Loucy (cell line): ENCODE measurements around the gene CACNA1D.

Experiments used
- H2AFZ ChIP-seq: fragments of 200-600 bp; sonication (generic); 2 replicates; pipeline ENCODE4 v1.6.0; 2016; ENCODE audit warnings: antibody characterized with exemption, mild to moderate bottlenecking, low read length, moderate library complexity
- H3F3A ChIP-seq: fragments of 200-600 bp; 2 replicates; pipeline ENCODE4 v1.6.0; 2016; ENCODE audit warnings: antibody characterized with exemption, low read depth, mild to moderate bottlenecking
- H3K27me3 ChIP-seq: fragments of 200-600 bp; sonication (generic); 2 replicates; pipeline ENCODE4 v1.6.1; 2014; ENCODE audit warnings: low read length, mild to moderate bottlenecking; ENCODE audit not compliant: insufficient read depth, poor library complexity, severe bottlenecking
- H3K36me3 ChIP-seq: fragments of 200-600 bp; sonication (generic); 2 replicates; pipeline ENCODE4 v1.6.1; 2016; ENCODE audit warnings: low read length; ENCODE audit not compliant: insufficient read depth
- H3K4me1 ChIP-seq: fragments of 200-600 bp; sonication (generic); 2 replicates; pipeline ENCODE4 v1.5.1; 2014; ENCODE audit warnings: low read length, mild to moderate bottlenecking; ENCODE audit not compliant: insufficient read depth, poor library complexity, severe bottlenecking
- H3K4me2 ChIP-seq: fragments of 200-600 bp; sonication (generic); 2 replicates; pipeline ENCODE4 v1.6.0; 2014; ENCODE audit warnings: antibody characterized with exemption, low read length, low read depth, mild to moderate bottlenecking; ENCODE audit not compliant: poor library complexity, severe bottlenecking
- H3K4me3 ChIP-seq: fragments of 200-600 bp; sonication (generic); 2 replicates; pipeline ENCODE4 v1.5.1; 2014; ENCODE audit warnings: low read length, mild to moderate bottlenecking, mixed read lengths; ENCODE audit not compliant: poor library complexity, severe bottlenecking
- H3K79me2 ChIP-seq: fragments of 200-600 bp; sonication (generic); 2 replicates; pipeline ENCODE4 v1.6.1; 2014; ENCODE audit warnings: low read length; ENCODE audit not compliant: insufficient read depth
- H3K9ac ChIP-seq: fragments of 200-600 bp; sonication (generic); 2 replicates; pipeline ENCODE4 v1.6.0; 2014; ENCODE audit warnings: mild to moderate bottlenecking, low read depth, low read length, moderate library complexity; ENCODE audit not compliant: poor library complexity, severe bottlenecking
- H3K9me2 ChIP-seq: fragments of 200-600 bp; sonication (generic); replicated peaks from 2 replicates; pipeline ENCODE4 v1.6.1; 2016; ENCODE audit warnings: low read depth, low read length, mixed read lengths
- H3K9me3 ChIP-seq: fragments of 200-600 bp; sonication (generic); 2 replicates; pipeline ENCODE4 v1.6.1; 2014; ENCODE audit warnings: mild to moderate bottlenecking, antibody characterized with exemption, low read length, low read depth; ENCODE audit not compliant: insufficient read depth
- H4K20me1 ChIP-seq: fragments of 200-600 bp; sonication (generic); 2 replicates; pipeline ENCODE4 v1.6.0; 2014; ENCODE audit warnings: antibody characterized with exemption, low read length, mild to moderate bottlenecking; ENCODE audit not compliant: insufficient read depth, poor library complexity, severe bottlenecking
- EZH2phosphoT487 ChIP-seq: fragments of 200-600 bp; IDR thresholded peaks from 2 replicates; pipeline ENCODE4 v1.6.1; 2018; ENCODE audit warnings: antibody characterized with exemption, mild to moderate bottlenecking, moderate library complexity, borderline replicate concordance
- TF ChIP-seq, protein P1 (sequence below): fragments of 200-600 bp; sonication (generic); conservative IDR thresholded peaks from 2 replicates; pipeline ENCODE4 v1.5.1; 2014; ENCODE audit warnings: mild to moderate bottlenecking, antibody characterized with exemption, low read length

The CACNA1D gene

DNA sequence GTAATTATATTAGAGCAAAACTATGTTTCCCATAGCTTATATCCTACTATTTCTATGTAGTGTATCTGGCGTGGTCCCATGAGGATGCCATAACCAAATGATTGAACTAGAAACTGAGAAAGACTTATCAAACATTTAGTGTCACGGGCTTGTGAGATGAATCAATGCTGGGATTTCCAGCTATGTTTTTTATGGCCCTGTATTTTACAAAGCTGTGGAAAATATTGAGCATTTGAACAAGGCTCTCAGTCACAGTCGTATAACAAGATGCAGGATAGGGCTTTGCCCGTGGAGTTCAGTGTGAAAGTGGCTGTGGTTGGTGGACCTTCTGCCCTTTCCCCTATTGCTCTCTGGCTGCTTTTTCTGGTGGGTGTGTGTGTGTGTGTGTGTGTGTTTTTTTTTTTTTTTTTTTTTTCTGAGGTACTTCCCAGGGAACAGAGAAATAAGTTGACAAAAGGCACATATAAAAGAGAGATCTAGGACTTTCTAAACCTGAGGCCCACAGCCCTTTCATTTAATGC, 60.7 kb downstream of the CACNA1D start:
- H3K79me2 ChIP-seq, result no peaks in the 10 kb centered on the region
- TF ChIP-seq EZH2phosphoT487, result no peak
- TF ChIP-seq, protein P1, sequence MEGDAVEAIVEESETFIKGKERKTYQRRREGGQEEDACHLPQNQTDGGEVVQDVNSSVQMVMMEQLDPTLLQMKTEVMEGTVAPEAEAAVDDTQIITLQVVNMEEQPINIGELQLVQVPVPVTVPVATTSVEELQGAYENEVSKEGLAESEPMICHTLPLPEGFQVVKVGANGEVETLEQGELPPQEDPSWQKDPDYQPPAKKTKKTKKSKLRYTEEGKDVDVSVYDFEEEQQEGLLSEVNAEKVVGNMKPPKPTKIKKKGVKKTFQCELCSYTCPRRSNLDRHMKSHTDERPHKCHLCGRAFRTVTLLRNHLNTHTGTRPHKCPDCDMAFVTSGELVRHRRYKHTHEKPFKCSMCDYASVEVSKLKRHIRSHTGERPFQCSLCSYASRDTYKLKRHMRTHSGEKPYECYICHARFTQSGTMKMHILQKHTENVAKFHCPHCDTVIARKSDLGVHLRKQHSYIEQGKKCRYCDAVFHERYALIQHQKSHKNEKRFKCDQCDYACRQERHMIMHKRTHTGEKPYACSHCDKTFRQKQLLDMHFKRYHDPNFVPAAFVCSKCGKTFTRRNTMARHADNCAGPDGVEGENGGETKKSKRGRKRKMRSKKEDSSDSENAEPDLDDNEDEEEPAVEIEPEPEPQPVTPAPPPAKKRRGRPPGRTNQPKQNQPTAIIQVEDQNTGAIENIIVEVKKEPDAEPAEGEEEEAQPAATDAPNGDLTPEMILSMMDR, result no peak
- no peaks in the 10 kb centered on the region for H3K4me1 ChIP-seq
- no peaks in the 10 kb centered on the region for H3F3A ChIP-seq
- no peaks in the 10 kb centered on the region for H3K9me2 ChIP-seq
- no peaks in the 10 kb centered on the region for H3K9me3 ChIP-seq
- no peaks in the 10 kb centered on the region for H3K27me3 ChIP-seq
- no peak overlapping the region for H2AFZ ChIP-seq
- no peak overlapping the region for H3K4me3 ChIP-seq
- no peaks in the 10 kb centered on the region for H3K36me3 ChIP-seq
- no peaks in the 10 kb centered on the region for H4K20me1 ChIP-seq
- H3K9ac ChIP-seq, result no peak overlapping the region
- no peak overlapping the region for H3K4me2 ChIP-seq

DNA sequence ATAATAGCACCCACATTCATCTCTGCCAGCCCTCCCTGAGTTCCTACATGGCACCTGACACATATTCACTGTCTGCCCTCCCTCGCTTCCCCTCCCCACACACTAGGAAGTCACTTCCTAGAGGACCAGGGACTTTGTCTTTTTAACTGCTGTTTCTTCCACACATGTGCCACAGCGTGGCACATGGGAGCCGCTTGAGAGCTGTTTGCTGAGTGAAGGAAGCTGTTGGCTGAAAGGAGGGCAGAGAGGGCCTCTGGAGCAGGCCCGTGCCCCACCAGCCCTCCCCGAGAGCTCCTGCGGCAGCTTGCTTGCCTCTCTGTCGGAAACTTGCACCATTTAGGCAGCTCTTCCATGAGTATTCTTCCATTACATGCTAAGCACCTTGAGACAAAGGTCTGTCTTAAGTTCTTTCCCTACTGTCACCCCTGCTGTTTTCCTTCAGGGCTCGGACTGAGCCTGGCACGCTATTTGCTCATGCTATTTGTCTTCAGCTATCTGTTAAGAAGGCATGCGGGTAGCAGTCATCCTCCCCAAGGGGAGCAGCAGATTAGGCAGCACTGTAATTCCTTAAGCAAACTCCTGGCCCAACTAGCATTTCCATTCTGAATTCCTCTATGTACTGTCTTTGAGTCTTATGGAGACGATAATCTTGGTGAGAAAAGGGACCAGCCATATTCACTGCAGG, 72.2 kb downstream of the CACNA1D start:
- Histone ChIP-seq H3K27me3 (no peaks in the 10 kb centered on the region), H3K36me3 (no peaks in the 10 kb centered on the region), H2AFZ (no peak overlapping the region), H4K20me1 (no peaks in the 10 kb centered on the region), H3K4me2 (no peak overlapping the region), H3K4me1 (no peaks in the 10 kb centered on the region), H3K4me3 (no peak overlapping the region), H3K9ac (no peak overlapping the region), H3K79me2 (no peaks in the 10 kb centered on the region), H3K9me2 (no peaks in the 10 kb centered on the region; the same call in 1 of the 2 replicates), H3K9me3 (no peaks in the 10 kb centered on the region), H3F3A (no peaks in the 10 kb centered on the region)
- TF ChIP-seq, protein P1, result no peak
- TF ChIP-seq EZH2phosphoT487, result no peak

DNA sequence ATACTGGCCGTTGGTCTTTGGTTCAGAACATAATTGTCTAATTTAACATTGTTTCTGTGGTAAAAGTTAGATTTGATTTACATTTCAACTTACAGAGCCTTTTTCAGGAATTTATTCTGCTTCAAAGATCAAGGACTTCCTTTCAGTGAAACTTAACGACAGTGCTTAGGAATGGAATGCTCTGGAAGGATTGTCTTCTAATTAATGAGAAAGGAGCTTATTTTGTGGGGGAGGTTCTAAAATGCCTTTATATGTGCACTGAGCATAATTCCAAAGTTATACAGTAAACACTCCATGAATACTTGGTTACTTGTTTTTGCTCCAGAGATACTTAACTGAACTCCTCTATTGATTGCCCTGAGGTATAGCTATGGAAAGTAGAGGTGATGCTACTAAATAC, 75.7 kb downstream of the CACNA1D start:
- H3F3A ChIP-seq, result no peaks in the 10 kb centered on the region
- H2AFZ ChIP-seq, result no peak overlapping the region
- H3K4me1 ChIP-seq, result no peaks in the 10 kb centered on the region
- no peaks in the 10 kb centered on the region for H3K9me3 ChIP-seq
- no peak for TF ChIP-seq EZH2phosphoT487
- TF ChIP-seq, protein P1, result no peak
- no peak overlapping the region for H3K9ac ChIP-seq
- H4K20me1 ChIP-seq, result no peaks in the 10 kb centered on the region
- H3K4me3 ChIP-seq, result no peak overlapping the region
- H3K9me2 ChIP-seq, result no peaks in the 10 kb centered on the region
- no peaks in the 10 kb centered on the region for H3K36me3 ChIP-seq
- H3K27me3 ChIP-seq, result no peaks in the 10 kb centered on the region
- H3K4me2 ChIP-seq, result no peak overlapping the region
- H3K79me2 ChIP-seq, result no peaks in the 10 kb centered on the region
